SW 1271 (cell line): Measurements from ENCODE around the gene GNG8.

ENCODE experiments used
- DNase-seq, 2 experiments: peaks; one replicate each; lab custom pipeline; 2025; lab: John Stamatoyannopoulos, UW

GNG8 gene

GRCh38 chr19:46602392-46603194 is 33.4 kb downstream of the GNG8 start:
- no peak for DNase-seq

GRCh38 chr19:46601318-46602224 is 34.4 kb downstream of the GNG8 start, which contains the start of gene CALM3:
CALM3 (plus strand) TSS chr19:46601330; CDS start chr19:46601435, 105 bp downstream.
- no peak for DNase-seq

DNA sequence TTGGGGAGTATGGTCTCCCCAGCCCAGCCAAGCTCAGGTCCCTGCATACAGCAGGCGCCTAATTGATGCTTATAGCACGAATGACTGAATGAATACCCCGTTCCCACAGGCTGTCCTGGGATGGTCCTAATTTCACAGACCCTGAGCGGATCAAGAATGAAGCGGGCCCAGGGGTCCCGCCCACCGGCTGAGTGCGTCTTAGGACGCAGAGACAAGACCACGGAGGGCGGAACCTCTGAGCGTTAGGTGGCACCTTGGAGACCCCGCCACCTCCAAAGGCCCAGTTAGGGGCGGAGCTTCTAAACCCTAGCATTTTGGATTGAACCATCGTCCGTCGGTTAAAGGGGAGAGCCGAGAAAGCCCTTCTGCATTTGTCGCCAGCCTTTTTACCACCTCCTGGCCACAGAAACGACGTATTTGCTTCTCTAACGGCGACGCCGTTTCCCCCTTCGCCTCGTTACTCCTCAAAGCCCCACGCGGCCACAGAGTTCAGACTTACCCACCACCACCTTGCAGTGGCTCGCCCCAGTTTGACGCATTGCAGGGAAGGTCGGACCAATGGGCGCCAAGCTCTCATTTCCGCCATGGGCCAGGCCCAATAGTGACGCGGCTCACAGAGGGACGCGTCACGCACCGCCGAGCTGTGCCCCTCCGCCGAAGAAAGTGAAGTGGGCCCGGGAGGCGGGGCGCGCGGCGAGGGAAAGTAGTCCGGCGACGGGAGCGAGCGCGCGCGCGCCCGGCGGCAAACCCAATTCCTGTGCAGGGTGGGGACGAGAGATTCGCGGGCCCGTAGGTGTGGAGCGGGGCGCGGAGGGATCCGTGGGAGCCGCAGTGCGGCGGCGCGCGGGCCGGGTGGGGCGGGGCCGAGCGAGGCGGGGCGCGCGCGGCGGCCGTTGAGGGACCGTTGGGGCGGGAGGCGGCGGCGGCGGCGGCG is 35.4 kb downstream of the GNG8 start:
- peak; percentile 83 to 90 for DNase-seq

- DNase-seq: no peak
These were observed 36.2 kb downstream of the GNG8 start for GRCh38 chr19:46599716-46600373.

DNA sequence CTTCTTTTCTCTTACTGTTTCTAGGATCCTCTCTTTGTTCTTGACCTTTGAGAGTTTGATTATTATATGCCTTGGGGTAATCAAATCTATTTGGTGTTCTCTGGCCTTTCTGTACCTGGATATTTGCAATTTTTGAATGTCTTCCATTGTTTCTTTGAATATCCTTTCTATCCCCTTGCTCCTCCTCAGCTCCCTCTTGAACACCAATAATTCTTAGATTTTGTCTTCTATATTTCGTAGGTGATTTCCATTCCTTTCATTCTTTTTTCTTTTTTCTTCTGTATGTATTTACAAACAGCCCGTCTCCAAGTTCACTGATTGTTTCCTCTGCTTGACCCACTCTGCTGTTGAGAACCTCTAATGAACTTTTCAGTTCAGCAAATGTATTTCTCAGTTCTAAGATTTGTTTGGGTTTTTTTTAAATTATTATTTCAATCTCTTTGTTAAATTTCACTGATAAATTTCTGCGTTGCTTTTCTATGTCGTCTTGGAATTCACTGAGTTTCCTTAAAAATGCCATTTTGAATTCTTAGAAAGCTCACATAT is 37.6 kb downstream of the GNG8 start:
- no peak for DNase-seq

- DNase-seq: no peak
These were observed 40.0 kb downstream of the GNG8 start for GRCh38 chr19:46596008-46596407.

GRCh38 chr19:46591870-46592269 is 44.1 kb downstream of the GNG8 start:
- no peak for DNase-seq

DNA sequence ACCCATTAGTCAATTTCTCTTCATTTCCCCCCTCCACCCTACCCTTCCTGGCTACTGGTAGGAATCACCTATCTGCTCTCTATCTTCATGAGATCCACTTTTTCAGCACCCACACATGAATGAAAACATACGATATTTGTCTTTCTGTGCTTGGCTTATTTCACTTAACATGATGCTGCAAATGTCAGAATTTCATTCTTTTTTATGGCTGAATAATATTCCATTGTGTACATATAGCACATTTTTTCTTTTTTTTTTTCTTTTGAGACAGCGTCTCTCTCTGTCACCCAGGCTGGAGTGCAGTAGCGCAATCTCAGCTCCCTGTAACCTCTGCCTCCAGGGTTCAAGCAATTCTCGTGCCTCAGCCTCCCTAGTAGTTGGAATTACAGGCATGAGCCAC is 44.7 kb downstream of the GNG8 start:
- DNase-seq: no peak

- no peak for DNase-seq
These were observed 48.1 kb downstream of the GNG8 start for GRCh38 chr19:46587861-46588260.

DNA sequence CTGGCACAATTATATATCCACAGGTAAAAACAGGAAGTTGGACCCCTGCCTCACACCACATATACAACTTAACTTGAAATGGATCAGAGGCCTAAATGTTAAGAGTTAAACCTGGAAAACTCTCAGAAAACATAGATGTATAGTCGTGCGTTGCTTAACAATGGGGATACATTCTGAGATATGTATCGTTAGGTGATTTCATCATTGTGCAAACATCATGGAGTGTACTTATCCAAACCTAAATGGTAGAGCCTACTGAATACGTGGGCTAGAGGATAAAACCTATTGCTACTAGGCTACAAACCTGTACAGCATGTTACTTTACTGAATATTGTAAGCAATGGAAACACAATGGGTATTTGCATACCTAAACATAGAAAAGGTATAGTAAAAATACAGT is 49.7 kb downstream of the GNG8 start:
- no peak for DNase-seq

GRCh38 chr19:46585539-46585938 is 50.5 kb downstream of the GNG8 start:
- no peak for DNase-seq
